VCaP (cell line): ENCODE results near the gene TET1.
"Not testable (repeated sequence)": the region's sequence is repeated elsewhere in the genome, so short reads cannot be mapped to it uniquely, and the experiment has no call there.

Source experiments
- H3K27ac ChIP-seq: fragments of 450-650 bp; 2 replicates; pipeline ENCODE4 v1.5.1; 2017
- CTCF ChIP-seq: fragments of 450-650 bp; conservative IDR thresholded peaks from 2 replicates; pipeline ENCODE4 v1.5.1; 2017; ENCODE audit warnings: mild to moderate bottlenecking, moderate library complexity

TET1 gene

GRCh38 chr10:68566955-68567354, 6.8 kb downstream of the TET1 start:
- no peak for TF ChIP-seq CTCF
- H3K27ac ChIP-seq = no peak overlapping the region

GRCh38 chr10:68572151-68572550, 12.0 kb downstream of the TET1 start:
- TF ChIP-seq CTCF = no peak
- no peak overlapping the region for H3K27ac ChIP-seq

GRCh38 chr10:68574051-68574450, 13.9 kb downstream of the TET1 start:
- TF ChIP-seq CTCF = no peak
- no peak overlapping the region for H3K27ac ChIP-seq

- no peak overlapping the region for H3K27ac ChIP-seq
- TF ChIP-seq CTCF = no peak
Measured at GRCh38 chr10:68576118-68576517, 16.0 kb downstream of the TET1 start.

- no peak overlapping the region for H3K27ac ChIP-seq
- no peak for TF ChIP-seq CTCF
Measured at GRCh38 chr10:68578974-68579373, 18.8 kb downstream of the TET1 start.

GRCh38 chr10:68584187-68584586, 24.1 kb downstream of the TET1 start:
- not testable (repeated sequence) for H3K27ac ChIP-seq

GRCh38 chr10:68586606-68587305, 26.6 kb downstream of the TET1 start:
- no peak overlapping the region for H3K27ac ChIP-seq
- no peak for TF ChIP-seq CTCF

- no peak overlapping the region for H3K27ac ChIP-seq
- no peak for TF ChIP-seq CTCF
Measured at GRCh38 chr10:68594405-68594804, 34.3 kb downstream of the TET1 start.
